HS-5 (cell line): ENCODE measurements around the gene TASOR2.

Experiments
- DNase-seq: peaks from one replicate; pipeline ENCODE4 v3.0.0-alpha.2; 2012; ENCODE audit warnings: low read depth

The TASOR2 gene

DNA sequence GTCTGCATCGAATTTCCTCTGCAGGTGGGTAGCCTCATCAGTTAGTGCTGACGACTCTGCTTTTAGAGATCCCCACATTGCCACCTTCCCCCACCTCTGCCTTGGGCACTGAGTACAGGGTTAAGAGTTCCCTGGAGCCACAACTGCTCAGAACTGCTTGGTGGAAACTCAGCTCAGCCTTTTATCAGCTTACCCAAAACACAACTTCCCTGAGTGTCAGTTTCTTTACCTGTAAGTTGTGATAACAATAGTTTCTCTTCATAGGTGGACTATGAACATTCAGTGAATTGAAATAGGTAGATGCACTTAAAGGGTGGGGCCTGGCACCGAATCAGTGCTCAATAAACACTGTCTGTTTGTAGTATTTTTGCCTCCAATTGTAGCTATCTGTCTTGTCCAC lies 29.5 kb upstream of the TASOR2 start:
- DNase-seq: no peak

- no peak for DNase-seq
Measured at GRCh38 chr10:5656737-5657579, 27.7 kb upstream of the TASOR2 start.

DNA sequence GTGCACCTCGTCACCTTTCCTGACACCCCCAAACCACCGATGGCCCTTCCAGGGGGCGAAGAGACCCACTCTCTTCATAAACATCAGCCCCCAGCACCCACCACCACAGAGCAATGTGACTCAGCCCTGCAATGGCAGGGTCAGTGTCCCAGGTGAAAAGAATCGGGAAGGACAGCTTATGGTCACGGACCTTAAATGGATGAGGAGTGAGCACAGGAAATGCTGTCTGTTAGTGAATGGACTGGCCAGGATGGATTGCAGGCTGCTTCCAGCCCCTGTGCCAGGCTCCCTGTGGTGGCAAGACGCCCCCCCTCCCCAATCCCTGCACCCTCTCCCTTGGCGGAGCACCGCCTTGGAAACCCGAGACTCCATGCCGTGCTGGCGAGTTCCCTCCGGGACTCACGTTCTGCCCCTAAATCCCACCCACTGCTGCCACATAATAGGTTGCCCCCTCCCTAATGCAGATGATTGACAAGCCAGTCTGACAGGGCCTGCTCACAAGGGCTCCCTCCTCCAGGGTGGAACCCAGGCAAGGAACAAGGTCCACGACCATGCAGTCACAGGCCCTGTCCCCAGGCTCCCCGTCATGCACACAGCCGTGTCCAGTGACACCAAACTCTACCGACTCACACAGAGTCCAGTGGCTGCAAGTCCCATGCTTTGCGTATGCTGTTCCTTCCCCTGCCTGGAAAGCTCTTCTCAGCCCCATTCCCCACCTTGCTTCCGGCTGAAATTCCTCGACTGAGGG lies 25.6 kb upstream of the TASOR2 start:
- DNase-seq: no peak

DNA sequence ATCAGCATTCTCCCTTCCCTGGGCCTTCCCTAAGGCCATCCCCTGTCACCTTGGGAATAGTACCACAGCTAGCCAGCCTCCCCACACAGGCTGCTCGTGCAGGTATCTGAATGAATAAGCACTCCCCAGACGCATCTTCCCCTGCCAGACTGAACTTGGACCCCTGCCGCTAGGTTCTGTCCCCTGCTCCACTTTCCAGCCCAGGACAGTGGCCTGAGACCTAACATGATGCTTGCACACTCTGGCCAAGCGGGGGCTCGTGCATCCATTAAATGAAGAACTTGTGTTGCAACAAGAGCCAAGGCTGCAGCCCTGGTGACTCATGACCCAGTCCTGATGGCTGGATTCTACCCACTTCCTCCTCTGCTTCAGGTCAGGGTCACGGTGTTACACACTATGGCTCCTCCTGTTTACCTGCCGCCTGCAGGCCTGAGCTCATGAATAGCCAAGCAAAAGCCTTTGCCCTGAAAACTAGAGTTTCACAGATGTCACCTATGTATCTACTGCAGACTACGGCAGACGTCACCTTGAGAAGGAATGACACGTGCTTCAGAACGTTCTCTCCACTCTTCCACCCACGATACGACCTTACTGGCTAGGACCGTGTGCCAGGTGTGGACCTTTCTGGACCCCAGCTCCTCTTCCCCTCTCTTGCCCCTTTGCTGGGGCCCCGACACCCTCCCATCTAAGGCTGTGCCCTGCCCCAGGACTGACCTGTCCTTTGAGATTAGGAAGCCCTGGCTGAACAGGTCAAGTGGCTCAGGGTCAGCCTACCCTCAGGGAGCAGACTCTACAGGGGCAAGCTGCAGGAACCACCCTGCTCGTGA lies 24.7 kb upstream of the TASOR2 start:
- no peak for DNase-seq

DNA sequence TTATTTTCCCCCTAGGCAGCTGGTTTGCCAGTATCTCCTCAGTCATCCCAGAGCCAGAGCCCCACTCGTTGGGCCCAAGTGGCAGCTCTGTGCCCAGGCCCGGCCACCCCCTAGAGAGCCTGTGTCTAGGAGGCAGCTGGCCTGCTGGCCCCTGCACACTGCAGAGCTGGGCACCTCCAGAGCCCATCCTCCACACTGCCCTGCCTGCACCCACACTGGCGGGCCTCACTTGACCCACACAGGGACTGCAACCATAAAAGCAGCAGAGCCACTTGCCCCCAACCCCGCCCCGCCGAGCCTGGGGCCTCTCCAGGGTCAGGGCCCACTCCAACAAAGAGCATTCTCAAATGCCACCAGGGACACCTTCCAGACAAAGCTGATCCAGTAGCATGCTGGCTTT lies 23.6 kb upstream of the TASOR2 start:
- DNase-seq: no peak

GRCh38 chr10:5662708-5663579 lies 21.7 kb upstream of the TASOR2 start:
- DNase-seq: no peak

DNA sequence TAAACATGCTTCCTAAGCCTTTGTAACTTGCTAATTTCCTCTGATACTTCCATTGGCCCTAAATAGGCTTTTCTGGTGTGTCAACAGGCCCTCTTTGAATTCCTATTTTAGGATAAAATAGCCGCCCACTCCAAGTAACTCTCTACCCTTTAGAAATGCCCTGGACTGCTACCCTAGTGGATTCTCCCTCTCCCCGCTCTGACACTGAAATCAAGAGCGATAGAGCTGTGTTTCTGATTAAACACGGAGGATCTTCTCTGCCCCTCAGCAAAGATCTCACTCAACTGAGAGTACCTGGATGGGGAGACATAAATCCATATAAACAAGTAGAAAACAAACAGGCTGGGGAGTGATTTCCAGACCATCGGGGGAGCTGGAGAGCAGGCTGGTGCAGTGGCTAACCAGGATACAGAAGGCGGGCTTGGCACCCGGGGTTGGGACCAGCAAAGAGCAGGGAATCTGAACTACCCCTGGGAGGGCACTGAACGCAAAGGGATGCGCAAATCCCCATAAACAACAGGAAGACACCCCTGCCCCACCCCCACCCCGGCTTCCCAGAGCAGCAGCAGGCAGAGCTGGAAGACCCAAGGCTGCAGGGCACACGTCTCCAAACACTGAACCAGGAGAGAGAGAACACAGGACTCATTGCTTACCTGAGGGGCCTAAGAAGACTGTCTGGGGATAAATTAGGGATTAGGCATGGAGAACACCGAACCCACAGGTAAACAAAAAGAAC lies 20.8 kb upstream of the TASOR2 start:
- no peak for DNase-seq

GRCh38 chr10:5665373-5666007 lies 19.1 kb upstream of the TASOR2 start:
- no peak for DNase-seq

DNA sequence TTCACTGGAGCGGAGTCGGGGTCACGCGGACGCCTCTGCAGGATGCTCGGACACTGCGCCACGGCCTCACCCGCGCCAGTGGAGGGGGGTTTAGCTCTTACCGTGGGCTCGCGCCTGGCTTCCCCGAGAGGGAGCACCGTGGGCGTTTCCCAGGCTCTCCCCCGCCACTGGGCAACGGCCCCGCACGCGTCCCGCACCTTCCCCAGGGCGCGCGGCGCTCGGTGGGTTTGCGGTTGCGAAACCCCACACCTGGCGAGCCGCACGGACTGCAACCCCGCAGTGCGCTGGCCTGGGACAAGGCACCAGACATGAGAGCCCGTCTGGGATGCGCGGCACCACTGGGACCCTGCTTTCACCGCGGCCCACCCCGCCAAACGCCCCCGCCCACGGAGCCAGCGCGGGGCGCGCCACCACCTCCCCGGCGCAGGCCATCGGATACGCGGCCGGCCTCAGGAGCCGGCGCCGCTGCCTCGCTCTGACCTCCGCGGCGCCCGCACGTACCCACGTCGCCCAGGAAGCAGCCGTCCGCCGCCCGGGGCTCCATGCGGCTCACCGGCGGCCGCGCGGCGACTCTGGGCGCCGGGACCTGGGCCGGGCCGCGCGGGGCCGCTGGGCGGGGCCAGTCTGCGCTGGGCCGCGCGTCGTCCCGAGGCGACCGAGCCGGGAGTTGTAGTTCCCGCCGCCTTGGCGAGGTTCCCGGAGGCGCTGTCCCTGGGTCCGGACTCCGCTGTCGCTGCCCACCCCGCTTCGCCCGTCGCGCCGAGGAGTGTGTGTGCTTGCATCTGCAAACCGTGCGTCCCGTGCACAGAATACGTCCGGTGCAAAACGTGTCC lies 18.4 kb upstream of the TASOR2 start, which contains the start of gene ASB13:
TSS of gene ASB13 (minus strand) at position 588 of the 833 bp plus-strand sequence. CDS start at position 544, 44 bp downstream.
- DNase-seq: no peak

GRCh38 chr10:5666841-5667630 lies 17.6 kb upstream of the TASOR2 start:
- no peak for DNase-seq

GRCh38 chr10:5668429-5668828 lies 16.2 kb upstream of the TASOR2 start:
- no peak for DNase-seq

- no peak for DNase-seq
Measured at GRCh38 chr10:5669604-5670003, 15.0 kb upstream of the TASOR2 start.

GRCh38 chr10:5670662-5671375 lies 13.8 kb upstream of the TASOR2 start:
- DNase-seq: no peak

GRCh38 chr10:5678397-5679036 lies 6.1 kb upstream of the TASOR2 start:
- DNase-seq: no peak

DNA sequence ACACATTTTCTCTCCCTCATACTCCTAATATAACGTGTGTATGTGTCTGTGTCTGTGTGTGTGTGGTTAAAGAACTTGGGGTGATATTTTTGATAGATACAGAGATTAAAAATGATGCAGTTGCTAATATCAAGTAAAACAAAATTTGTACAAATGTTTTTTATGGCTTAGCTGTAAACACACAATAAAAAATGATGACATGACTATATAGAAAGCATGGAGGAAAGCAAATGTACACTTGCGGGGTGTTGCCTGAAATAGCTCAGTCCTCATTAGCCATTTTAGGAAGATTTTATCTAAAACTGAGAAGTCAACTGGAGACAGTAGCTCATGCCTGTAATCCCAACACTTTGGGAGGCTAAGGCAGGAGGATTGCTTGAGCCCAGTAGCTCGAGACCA lies 5.6 kb upstream of the TASOR2 start:
- no peak for DNase-seq

DNA sequence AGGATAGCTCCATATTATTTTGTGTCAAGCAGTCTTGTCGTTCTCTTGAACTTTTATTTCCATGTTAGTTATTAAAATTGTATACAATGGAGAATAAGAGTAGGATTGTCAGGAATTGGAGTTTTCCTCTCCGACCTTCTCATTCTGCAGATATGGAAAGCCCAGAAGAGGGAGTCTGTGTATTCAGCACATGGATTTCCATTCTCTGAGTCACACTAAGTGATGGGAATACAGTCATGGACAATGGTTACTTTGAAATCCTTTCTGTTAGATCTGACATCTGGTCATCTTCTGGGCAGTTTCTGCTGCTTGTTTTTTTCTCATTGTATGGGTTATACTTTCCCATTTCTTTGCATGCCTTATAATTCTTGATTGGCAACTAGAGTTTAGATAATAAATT lies 5.0 kb upstream of the TASOR2 start:
- DNase-seq: no peak

- no peak for DNase-seq
Measured at GRCh38 chr10:5681930-5682329, 2.7 kb upstream of the TASOR2 start.
